ENCODE measurements around the gene SMAP2. TPM values are rescaled to one million over a fixed set of nuclear protein-coding genes. Genes with fewer than 3 reads are reported as not detected.

Gene SMAP2
- total RNA-seq, 1 experiment from 2014 or later: 8.2 TPM

- Histone ChIP-seq H3K27ac (ENCODE audit: insufficient read length, low read depth, low read length) (no peak overlapping the region), H2BK5ac (ENCODE audit: insufficient read length, low read length) (no peak overlapping the region), H3K79me2 (ENCODE audit: insufficient read depth, low read length) (no peaks in the 10 kb centered on the region), H2AFZ (ENCODE audit: low read length) (no peak overlapping the region), H2BK12ac (ENCODE audit: insufficient read length, low read depth, low read length) (no peak overlapping the region), H4K91ac (ENCODE audit: insufficient read length, low read depth, low read length) (no peak overlapping the region), H4K20me1 (ENCODE audit: control insufficient read depth, insufficient read depth, insufficient read length) (no peaks in the 10 kb centered on the region), H3K14ac (ENCODE audit: insufficient read depth, low read length) (no peak overlapping the region), H3K23me2 (ENCODE audit: insufficient read length, low read depth, low read length, poor library complexity, severe bottlenecking) (no peaks in the 10 kb centered on the region), H2BK20ac (ENCODE audit: low read depth, low read length, poor library complexity, severe bottlenecking) (no peak overlapping the region), H2AK5ac (ENCODE audit: insufficient read length, low read length) (no peak overlapping the region), H4K5ac (ENCODE audit: insufficient read length, low read depth, low read length) (no peak overlapping the region), H3K4me2 (ENCODE audit: insufficient read depth, insufficient read length, low read length) (no peak overlapping the region), H3K4me1 (ENCODE audit: insufficient read depth, low read length) (no peaks in the 10 kb centered on the region; the same call in 1 of the 2 replicates), H2BK120ac (ENCODE audit: low read depth, low read length, poor library complexity, severe bottlenecking) (no peak overlapping the region), H3K27me3 (ENCODE audit: insufficient read depth, low read length) (no peaks in the 10 kb centered on the region), H3K18ac (ENCODE audit: insufficient read length, low read depth, low read length) (no peak overlapping the region), H3K9me3 (ENCODE audit: control insufficient read depth, low read depth, low read length) (no peaks in the 10 kb centered on the region), H3K23ac (ENCODE audit: insufficient read length, low read depth, low read length) (no peak overlapping the region), H4K8ac (replicated peaks; ENCODE audit: insufficient read length, low read depth, low read length) (no peak overlapping the region), H3K9ac (ENCODE audit: extremely low read depth, insufficient read length, low read length) (no peak overlapping the region), H3K79me1 (ENCODE audit: insufficient read depth, low read depth, low read length, poor library complexity, severe bottlenecking) (no peaks in the 10 kb centered on the region), H3K56ac (ENCODE audit: insufficient read length, low read depth, low read length) (no peak overlapping the region), H2BK15ac (ENCODE audit: low read depth, low read length) (no peak overlapping the region), H3K4ac (ENCODE audit: low read depth, low read length) (no peak overlapping the region), H3T11ph (ENCODE audit: low read length) (no peak overlapping the region)
- DNase-seq: no peak
- no peak for TF ChIP-seq CTCF (conservative IDR thresholded peaks at IDR 0.05)
- H3K4me1 Mint-ChIP-seq: peaks cover 0 to 6% of the 10 kb centered on the region in 2 experiments; a peak in 2 of 4 replicates
- H3K27me3 Mint-ChIP-seq (ENCODE audit: low read depth): no peaks in the 10 kb centered on the region
- WGBS (ENCODE audit: extremely low coverage, insufficient read length, low lambda C conversion rate): no CpG with 5 or more reads among the region's 4 CpGs
- H3K9me3 Mint-ChIP-seq: no peaks in the 10 kb centered on the region
- peaks cover 0 to 2% (median 0%) of the 10 kb centered on the region in 3 experiments; a peak in 2 of 7 replicates for H3K36me3 Mint-ChIP-seq (ENCODE audit: insufficient read depth in 1 of 3, low read depth in 3 of 3)
- no peak overlapping the region for H3K27ac Mint-ChIP-seq
- H3K4me3 Mint-ChIP-seq: no peak overlapping the region
Measured at GRCh38 chr1:40389871-40390560, 16.5 kb downstream of the SMAP2 start.

Data from H9 (cell line).